Stimulated activated CD4-positive, alpha-beta T cell treated with anti-CD3 and anti-CD28 coated beads, Interleukin-4, amount 100 ng/mL, for 24 hours (primary cell): Measurements from ENCODE around the gene NR2F1-AS1.

Experiments
- DNase-seq: peaks from one replicate; pipeline ENCODE4 v3.0.0-alpha.2; 2020

NR2F1-AS1 gene

GRCh38 chr5:93603078-93603792 lies 22.2 kb upstream of the NR2F1-AS1 start:
- no peak for DNase-seq

- DNase-seq: no peak
These were observed 21.4 kb upstream of the NR2F1-AS1 start for GRCh38 chr5:93602241-93603077.

- no peak for DNase-seq
These were observed 20.8 kb upstream of the NR2F1-AS1 start for GRCh38 chr5:93601802-93602155.

- no peak for DNase-seq
These were observed 20.2 kb upstream of the NR2F1-AS1 start for GRCh38 chr5:93601071-93601801.

- DNase-seq: no peak
These were observed 19.5 kb upstream of the NR2F1-AS1 start for GRCh38 chr5:93600409-93601070.

- DNase-seq: no peak
These were observed 18.5 kb upstream of the NR2F1-AS1 start for GRCh38 chr5:93599399-93600120.

- no peak for DNase-seq
These were observed 18.0 kb upstream of the NR2F1-AS1 start for GRCh38 chr5:93599001-93599379.

GRCh38 chr5:93598091-93599000 lies 17.3 kb upstream of the NR2F1-AS1 start:
- no peak for DNase-seq

GRCh38 chr5:93596676-93597490 lies 15.9 kb upstream of the NR2F1-AS1 start:
- no peak for DNase-seq

- no peak for DNase-seq
These were observed 15.3 kb upstream of the NR2F1-AS1 start for GRCh38 chr5:93596310-93596675.

GRCh38 chr5:93595420-93596147 lies 14.6 kb upstream of the NR2F1-AS1 start:
- DNase-seq: no peak

- no peak for DNase-seq
These were observed 13.8 kb upstream of the NR2F1-AS1 start for GRCh38 chr5:93594591-93595419.

GRCh38 chr5:93593476-93594131 lies 12.6 kb upstream of the NR2F1-AS1 start:
- no peak for DNase-seq

GRCh38 chr5:93592883-93593282 lies 11.9 kb upstream of the NR2F1-AS1 start:
- no peak for DNase-seq

- DNase-seq: no peak
These were observed 10.4 kb upstream of the NR2F1-AS1 start for GRCh38 chr5:93591323-93591945.

- no peak for DNase-seq
These were observed 9.5 kb upstream of the NR2F1-AS1 start for GRCh38 chr5:93590493-93590892.

GRCh38 chr5:93589829-93590215 lies 8.8 kb upstream of the NR2F1-AS1 start:
- no peak for DNase-seq
